NCI-H1930 (cell line): ENCODE measurements around the gene LPAR1.
"Not testable (repeated sequence)": the region's sequence is repeated elsewhere in the genome, so short reads cannot be mapped to it uniquely, and the experiment has no call there.

Experiments
- DNase-seq, 2 experiments: peaks; one replicate each; lab custom pipeline; 2025; lab: John Stamatoyannopoulos, UW

The LPAR1 gene, protein sequence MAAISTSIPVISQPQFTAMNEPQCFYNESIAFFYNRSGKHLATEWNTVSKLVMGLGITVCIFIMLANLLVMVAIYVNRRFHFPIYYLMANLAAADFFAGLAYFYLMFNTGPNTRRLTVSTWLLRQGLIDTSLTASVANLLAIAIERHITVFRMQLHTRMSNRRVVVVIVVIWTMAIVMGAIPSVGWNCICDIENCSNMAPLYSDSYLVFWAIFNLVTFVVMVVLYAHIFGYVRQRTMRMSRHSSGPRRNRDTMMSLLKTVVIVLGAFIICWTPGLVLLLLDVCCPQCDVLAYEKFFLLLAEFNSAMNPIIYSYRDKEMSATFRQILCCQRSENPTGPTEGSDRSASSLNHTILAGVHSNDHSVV

DNA sequence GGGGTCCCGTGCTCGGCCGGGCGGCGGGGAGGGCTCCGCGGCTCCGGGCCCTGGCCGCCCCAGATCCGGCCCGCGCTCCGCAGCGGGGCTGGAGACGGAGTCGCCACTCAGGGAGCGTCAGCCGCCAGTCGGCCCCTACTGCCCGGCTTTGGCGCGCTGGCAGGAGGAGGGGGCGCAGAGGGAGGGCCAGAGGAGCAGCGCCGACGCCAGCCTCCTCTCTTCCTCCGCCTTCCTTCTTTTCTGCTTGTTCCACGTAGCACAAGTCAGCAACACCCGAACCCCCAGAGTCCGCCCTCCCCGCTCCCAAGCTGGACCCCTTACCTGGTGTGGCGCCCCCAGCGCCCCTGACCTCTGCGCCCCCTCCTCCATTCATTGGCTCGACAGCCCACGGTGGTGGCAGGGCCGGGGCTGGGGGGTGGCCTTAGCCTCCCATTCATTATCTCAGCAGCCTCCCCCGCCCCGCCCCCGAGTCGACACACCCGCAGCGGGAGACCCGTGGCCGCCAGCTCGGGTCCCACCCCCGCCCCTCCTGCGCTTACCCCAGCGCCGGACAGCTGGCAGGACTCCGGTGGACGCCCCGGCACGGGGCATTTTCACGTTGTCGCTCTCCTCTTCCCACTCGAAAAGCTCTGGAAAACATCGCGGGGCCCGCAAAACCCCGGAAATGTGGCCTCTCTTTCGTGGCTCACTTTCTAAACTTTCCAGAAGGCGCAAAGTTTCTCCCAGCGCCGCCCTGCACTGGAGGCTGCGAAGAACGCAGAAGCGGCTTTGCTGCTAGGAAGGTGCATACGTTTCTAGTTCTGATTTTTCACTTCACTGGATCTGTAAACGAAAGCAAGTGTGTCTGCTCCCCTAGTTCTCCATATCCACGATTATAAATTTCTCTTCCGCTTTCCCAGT lies at the start of gene LPAR1:
TSS of gene LPAR1 (minus strand) at position 140 of the 900 bp plus-strand sequence. CDS start 66,353 bp downstream, outside the sequence.
- peak; percentile 41 to 48 for DNase-seq

DNA sequence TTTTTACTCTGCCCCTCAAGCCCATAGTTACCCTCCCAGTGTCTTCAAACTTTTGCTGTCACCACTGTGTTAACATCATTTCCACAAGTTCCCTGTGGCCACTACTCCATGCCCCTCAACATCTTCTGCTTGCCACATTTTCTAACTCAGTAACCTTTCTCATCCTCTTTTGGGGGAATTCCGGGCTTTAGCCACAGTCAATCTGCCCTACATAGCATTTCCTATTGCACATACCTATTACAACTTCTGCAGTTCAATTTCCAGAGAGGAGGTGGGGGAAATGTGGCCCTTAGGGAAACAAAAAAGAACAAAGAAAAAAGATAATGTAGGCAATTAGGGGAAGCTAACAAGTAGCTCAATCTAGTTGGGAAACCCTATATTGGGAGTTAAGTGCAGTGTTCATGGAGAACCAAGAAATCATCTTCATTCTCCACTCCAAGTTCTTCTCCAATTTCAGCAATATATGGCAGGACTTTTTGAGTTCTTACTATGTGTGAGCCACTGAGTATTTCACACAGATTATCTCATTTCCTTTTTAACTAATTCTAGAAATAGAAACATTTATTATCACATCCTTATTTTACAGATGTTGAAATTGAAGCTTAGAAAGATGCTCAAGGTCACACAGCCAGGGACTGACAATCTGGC lies 40.2 kb upstream of the LPAR1 start:
- no peak for DNase-seq

DNA sequence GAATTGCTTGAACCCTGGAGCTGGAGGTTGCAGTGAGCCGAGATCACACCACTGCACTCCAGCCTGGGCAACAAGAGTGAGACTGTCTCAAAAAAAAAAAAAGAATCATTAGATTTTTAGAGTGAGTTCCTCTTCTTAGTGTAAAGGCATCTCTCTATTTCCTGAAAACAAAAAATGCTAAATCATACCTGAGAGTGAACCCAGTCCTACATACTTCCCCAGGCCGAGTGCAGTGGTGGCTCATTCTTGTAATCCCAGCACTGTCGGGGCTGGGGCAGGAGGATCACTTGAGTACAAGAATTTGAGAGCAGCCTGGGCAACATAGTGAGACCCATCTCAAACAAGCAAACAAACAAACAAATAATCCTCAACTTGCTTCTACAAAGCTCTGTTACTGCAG lies 38.2 kb upstream of the LPAR1 start:
- DNase-seq = no peak

DNA sequence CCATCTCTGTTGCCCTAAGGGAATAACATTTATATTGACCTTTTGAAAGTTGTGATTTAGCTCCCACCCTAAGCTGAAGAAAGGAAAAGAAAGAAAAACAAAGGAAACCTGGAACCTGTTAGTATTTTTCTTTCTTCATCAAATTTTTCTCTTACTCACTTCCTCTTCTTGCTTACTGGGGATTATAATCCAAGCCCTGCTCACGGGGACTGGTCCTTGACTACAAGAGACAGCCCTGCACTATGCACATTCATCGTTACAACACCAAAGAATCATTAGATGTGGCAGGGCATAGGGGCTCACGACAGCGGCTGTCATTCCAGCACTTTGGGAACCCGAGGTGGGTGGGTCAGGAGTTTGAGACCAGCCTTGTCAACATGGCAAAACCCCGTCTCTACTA lies 37.8 kb upstream of the LPAR1 start:
- no peak for DNase-seq

DNA sequence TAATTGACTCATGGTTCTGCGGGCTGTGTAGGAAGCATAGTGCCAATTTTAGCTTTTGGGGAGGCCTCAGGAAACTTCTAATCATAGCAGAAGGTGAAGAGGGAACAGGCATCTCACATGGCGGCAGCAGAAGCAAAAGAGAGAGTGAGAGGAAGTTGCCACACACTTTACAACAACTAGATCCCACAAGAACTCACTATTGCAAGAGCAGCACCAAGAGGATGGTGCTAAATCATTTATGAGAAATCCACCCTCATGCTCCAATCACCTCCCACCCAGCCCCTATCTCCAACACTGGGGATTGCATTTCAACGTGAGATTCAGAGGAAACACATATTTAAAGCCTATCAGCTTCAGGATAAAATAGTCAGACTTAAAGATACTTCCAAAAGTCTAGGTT lies 36.1 kb upstream of the LPAR1 start:
- no peak for DNase-seq

DNA sequence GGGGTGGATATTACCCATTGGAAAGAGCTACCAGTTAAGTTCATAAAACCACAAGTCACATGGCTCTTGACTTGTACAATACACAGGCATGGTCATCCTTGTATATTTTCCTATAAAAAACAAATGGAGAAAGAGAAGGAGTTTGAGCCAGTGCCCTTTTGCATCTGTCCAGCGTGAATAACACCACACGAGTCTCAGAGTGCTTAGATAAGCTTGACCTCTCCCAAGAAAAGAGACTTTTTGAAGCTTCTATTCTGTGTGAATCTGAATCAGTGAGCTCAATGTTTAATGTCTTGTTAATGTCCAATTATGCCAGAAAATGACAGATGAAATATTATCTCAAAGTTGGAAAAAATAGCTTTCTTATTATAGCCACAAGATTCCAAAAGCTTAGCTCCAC lies 30.9 kb upstream of the LPAR1 start:
- DNase-seq = no peak

DNA sequence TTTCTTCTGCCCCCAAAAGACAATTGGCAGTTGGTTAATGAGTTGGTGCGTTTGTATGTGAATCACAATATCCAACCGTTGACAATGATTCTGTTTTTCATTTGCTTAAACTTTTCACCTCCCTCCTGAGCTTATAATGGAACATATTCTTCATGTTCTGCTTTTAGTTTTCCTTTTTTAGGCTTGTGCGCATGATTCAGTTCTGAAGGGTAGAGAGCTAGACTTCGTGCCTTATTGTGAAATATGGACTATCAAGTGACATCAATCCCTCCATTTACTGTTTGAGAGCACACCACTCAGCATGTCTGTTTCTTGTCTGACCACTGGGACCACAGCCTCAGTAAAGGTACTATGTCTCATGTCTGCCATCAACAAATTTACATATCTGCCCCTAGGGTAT lies 30.5 kb upstream of the LPAR1 start:
- DNase-seq = no peak

DNA sequence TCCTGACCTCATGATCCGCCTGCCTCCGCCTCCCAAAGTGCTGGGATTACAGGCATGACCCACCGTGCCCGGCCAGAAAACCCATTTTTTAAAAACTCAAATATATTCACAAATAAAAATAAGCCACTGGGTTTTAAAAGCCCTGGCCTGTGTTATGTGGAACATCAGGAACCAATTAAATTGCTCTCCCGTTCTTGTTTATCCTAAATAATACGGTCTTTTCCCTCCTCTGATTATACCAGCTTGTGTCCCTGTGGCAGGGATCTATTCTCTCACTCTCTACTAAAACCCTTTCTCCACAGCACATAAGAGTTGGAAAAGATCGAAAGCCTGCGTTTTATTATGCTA lies 30.1 kb upstream of the LPAR1 start:
- no peak for DNase-seq

DNA sequence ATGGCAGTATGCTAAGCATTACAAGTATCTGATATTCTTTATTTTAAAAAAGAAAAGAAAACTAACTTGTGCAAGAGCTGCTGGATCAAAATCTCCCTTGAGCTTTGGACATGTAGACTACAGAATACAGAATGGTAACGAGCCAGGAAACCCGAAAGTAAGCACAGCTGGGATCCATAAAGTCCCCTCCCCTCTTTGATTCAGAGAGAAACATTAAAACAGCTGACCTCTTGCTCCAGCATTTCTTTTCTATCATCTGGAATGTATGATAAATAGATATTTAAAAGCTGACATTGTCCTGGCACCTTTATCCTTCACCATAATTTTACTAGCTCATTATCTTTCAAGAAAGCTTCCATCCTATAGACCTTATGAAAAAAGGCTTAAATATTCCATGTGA lies 28.2 kb upstream of the LPAR1 start:
- no peak for DNase-seq

DNA sequence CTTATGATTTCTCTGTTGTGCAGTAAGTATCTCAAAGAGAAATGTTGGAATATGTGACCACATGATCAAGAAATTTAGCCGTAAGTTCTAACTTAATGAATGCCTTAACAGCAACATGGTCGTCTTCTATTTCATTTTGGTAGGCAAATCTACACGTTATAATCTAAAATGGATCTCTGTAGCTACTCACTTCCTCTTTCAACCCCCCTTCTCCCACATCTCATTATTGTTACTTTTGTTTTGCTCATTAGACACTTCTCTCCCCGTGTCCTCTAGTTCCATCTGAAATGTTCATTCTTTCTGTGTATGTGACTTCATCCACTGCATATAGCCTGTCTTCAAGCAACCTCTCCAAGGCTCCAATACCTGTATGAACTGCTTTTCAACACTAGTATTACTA lies 27.1 kb upstream of the LPAR1 start:
- no peak for DNase-seq

DNA sequence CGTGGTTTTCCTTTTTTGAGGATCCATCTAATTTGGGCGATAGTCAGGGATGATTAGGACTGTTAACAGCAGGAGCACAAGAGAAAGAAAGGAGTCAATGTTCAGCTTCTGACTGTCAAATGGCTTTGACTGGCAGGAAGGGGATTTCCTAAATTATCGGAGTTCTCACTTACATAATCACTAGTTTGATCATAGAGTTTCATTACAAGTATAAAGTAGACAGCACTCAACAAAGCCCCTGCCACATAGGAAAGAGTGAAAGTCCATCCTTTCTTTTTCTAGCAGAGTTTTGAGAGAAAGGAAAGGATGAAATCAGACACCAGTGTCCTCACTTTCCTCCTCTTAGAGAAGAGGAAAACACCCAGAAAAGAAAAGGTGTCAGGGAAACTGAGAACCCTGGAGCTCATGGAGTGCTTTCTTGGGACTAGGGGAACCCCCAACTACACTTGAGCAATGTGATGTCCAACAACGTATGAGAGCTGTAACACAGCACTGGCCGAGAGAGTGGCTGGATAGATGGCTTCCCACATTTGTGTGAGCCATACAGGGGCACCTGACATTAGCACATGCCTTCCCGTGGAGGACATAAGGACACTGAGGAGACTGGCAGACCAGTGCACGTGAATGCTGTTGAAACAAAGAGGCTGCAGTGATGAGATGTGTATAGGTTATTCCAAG lies 26.0 kb upstream of the LPAR1 start:
- DNase-seq = no peak

DNA sequence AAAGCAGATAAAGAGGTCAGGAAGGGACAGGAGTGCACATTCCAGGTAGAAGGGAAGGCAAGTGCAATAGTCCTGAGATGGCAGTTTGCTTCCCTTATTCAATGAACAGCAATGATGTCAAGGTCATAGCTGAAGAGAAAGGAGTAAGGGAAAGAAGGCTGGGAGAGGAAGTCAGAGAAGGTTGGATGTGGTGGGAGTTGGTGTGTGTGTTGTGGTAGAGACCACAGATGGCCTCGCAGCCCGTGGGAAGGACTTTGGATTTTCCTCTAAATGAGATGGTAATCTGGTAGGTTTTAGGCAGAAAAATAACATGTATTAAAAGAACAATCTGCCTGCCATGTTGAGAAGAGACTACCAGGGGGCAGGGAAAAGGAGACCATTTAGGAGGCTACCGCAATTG lies 25.1 kb upstream of the LPAR1 start:
- DNase-seq = no peak

DNA sequence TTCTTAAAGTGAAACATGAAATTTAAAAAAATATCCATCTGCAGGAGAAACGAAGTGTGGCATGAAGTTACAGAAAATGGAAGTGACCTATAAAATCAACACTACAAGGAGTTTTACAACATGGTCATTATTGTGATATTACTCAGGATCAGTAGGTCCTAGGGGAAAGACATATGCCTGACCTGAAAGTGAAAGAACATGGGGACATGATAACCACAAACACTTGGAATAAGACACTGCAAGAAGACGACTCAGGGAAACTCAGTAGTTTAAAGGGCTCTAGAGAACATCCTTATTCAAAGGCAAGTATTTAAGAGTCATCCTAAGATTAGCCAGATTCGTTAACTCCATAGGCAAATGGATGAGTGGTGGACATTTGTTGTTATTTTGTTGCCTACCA lies 19.9 kb upstream of the LPAR1 start:
- no peak for DNase-seq

DNA sequence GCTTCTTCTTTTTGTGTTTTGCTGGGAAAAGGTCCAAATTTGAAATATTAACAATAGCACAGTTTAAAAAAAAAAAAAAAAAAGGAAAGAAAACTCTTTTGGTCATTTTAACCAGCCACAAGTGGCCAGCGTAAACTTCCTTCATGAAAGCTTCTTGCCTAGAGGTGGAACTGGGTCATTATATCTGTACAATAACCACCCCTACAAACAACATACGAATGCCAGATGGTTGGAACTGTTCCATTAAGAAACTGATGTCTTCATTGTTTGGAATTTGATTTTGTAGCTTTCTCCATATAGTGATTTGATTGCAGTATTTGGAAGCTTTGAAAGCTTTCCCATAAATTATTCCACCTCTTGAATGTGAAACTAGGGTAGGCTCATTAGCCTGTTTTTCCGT lies 18.3 kb upstream of the LPAR1 start:
- DNase-seq = no peak

DNA sequence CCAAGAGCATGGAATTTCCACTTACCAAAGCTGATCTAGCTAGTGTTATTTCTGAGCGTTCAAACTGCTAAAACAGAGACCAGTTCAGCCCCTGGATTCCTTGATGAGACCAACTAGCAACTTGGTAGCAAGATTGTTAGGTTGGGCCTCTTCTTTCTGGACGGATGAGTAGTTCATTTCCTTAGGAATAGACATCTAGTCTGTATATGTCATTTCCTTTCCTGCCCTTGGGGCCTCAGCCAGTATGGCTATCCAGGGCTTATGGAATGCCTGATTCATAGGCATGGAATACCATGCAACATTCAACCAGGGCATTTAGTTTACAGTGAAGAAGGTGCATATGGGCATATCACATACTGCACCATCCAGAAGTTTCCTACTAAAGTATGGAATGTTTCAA lies 14.5 kb upstream of the LPAR1 start:
- DNase-seq = no peak

DNA sequence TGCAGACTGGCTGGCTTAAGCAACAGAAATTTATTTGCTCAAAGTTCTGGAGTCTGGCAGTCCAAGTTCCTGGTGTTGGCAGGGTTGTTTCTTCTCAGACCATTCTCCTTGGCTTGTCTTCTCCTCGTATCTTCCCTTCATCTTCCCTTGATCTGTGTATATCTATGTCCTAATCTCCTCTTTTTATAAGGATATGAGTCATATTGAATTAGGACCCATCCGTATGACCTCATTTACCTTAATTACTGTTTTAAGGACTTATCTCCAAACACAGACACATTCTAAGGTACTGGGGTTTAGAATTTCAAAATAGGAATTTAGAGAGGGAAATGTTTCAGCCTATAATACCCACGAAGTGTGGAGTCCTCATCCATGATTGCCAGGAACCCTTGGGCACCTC lies 13.1 kb upstream of the LPAR1 start:
- DNase-seq = no peak

DNA sequence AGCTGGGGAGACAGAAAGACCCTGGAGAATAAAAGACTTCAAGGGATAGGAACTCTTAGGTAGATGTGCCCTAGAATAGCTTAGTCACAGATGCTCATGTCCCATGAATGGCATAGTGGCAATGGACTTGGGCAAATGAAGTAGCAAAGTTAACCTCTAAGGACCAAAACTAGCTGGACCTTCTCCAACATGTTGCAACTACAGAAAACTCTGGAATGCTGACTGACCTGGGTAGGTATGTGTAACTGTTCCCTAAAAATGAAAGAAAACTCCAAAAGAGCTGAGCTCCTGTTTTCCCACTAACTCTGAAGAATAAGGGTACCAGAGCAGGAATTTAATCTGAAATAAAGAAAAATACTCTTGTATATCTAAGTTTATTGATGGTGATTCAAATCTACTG lies 12.5 kb upstream of the LPAR1 start:
- DNase-seq = no peak

DNA sequence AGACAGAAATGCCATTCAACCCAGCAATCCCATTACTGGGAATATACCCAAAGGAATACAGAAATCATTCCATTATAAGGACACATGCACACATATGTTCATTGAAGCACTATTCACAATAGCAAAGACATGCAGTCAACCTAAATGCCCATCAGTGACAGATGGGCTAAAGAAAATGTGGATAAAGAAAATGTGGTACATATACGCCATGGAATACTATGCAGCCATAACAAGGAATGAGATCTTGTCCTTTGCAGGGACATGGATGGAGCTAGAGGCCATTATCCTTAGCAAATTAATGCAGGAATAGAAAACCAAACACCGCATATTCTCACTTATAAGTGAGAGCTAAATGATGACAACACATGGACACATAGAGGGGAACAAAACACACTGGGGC lies 9.0 kb upstream of the LPAR1 start:
- not testable (repeated sequence) for DNase-seq

DNA sequence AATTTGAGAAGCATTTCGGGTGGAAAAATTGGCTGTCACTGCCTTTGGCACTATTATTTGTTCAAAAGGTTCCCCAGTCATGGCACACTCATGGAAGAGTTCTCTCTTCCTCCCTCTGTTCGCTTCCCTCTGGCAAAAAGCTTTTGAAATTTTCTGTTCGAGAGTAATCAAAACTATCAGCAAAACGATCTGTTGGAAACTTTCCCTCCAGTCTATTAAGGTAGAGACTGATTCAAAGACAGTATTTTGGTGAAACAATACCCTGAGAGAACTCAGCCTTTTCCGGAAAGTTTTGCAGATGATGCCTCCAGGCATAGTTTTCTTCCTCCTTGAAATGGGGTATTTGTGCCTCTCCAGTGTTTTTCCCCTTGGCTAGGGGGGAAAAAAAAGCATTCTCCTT lies 3.6 kb upstream of the LPAR1 start:
- no peak for DNase-seq

DNA sequence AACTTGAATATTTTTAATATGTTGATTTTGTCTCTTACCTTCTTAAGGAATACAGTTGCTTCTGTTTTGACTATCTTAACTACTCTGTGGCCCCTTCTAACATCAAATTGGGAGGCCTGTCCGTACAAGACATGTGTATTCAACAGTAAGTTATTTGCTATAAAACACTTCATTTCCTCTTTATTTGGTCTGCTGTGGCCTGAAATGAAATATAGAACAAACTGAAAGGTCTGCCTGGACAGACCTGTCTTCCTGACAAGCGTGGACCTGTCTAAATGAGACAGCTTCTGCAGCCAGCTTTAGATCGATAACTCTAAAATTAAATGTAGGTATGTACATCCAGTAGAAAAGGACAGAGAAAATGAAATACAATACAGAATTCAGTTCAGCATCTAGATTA lies 2.2 kb upstream of the LPAR1 start:
- no peak for DNase-seq

DNA sequence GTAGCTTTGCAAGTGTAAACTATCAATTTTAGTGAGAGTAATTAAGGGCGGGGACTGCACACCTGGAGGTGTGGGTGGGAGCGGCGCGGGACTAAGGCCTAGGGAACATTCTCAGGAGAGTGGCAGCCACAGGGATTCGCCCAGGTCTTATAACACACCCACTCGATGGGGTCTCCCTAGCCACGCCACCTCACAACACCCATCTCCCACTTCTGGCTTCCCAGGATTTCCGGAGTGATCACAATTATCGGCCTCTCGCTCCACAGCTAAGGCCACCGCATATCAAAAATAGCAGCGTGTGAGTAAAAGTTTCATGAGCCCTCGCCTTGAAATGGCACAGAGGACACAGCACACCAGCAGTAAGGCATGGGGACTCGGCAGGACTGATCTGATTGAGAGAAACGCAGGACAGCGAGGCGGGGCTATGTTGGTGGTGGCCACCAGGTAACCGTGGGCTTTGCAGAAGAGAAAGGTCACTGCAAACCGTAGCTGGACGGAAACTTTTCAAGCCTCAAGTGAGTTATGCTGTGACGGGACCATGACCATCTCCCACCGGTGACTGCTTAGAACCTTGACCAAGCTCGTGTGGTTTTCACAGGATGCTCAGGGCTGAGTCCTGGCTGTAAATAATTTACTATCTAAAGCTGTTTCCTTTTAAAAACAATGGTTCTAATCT lies 1.1 kb upstream of the LPAR1 start:
- no peak for DNase-seq
